ENCODE measurements around the gene ZEB1.
"Not testable (repeated sequence)": the region's sequence is repeated elsewhere in the genome, so short reads cannot be mapped to it uniquely, and the experiment has no call there.

ZEB1 gene

GRCh38 chr10:31319602-31320549 is 860 bp downstream of the ZEB1 start:
- peak; percentile 44 for DNase-seq (ENCODE audit: low spot score)

- peak; percentile 43 for DNase-seq (ENCODE audit: low spot score)
Measured at GRCh38 chr10:31320550-31321211, 1.7 kb downstream of the ZEB1 start.

- DNase-seq (ENCODE audit: low spot score), result no peak
Measured at GRCh38 chr10:31321396-31321941, 2.5 kb downstream of the ZEB1 start.

- DNase-seq (ENCODE audit: low spot score), result no peak
Measured at GRCh38 chr10:31322647-31323046, 3.6 kb downstream of the ZEB1 start.

GRCh38 chr10:31340343-31340742 is 21.3 kb downstream of the ZEB1 start:
- no peak for DNase-seq (ENCODE audit: low spot score)

- no peak for DNase-seq (ENCODE audit: low spot score)
Measured at GRCh38 chr10:31341552-31341951, 22.5 kb downstream of the ZEB1 start.

GRCh38 chr10:31343009-31343408 is 24.0 kb downstream of the ZEB1 start:
- DNase-seq (ENCODE audit: low spot score), result no peak

- DNase-seq (ENCODE audit: low spot score), result no peak
Measured at GRCh38 chr10:31343551-31343950, 24.5 kb downstream of the ZEB1 start.

- DNase-seq (ENCODE audit: low spot score), result no peak
Measured at GRCh38 chr10:31345886-31346285, 26.9 kb downstream of the ZEB1 start.

- no peak for DNase-seq (ENCODE audit: low spot score)
Measured at GRCh38 chr10:31346953-31347352, 27.9 kb downstream of the ZEB1 start.

- no peak for DNase-seq (ENCODE audit: low spot score)
Measured at GRCh38 chr10:31347705-31348104, 28.7 kb downstream of the ZEB1 start.

GRCh38 chr10:31350891-31351290 is 31.9 kb downstream of the ZEB1 start:
- DNase-seq (ENCODE audit: low spot score), result no peak

GRCh38 chr10:31352436-31353226 is 33.6 kb downstream of the ZEB1 start:
- no peak for DNase-seq (ENCODE audit: low spot score)

GRCh38 chr10:31353574-31353973 is 34.6 kb downstream of the ZEB1 start:
- peak; percentile 19 for DNase-seq (ENCODE audit: low spot score)

- DNase-seq (ENCODE audit: low spot score), result no peak
Measured at GRCh38 chr10:31358688-31359330, 39.8 kb downstream of the ZEB1 start.

- no peak for DNase-seq (ENCODE audit: low spot score)
Measured at GRCh38 chr10:31359979-31360378, 41.0 kb downstream of the ZEB1 start.

- DNase-seq (ENCODE audit: low spot score), result not testable (repeated sequence)
Measured at GRCh38 chr10:31361475-31361874, 42.5 kb downstream of the ZEB1 start.

- no peak for DNase-seq (ENCODE audit: low spot score)
Measured at GRCh38 chr10:31362023-31362641, 43.1 kb downstream of the ZEB1 start.

- not testable (repeated sequence) for DNase-seq (ENCODE audit: low spot score)
Measured at GRCh38 chr10:31363696-31364095, 44.7 kb downstream of the ZEB1 start.

- DNase-seq (ENCODE audit: low spot score), result not testable (repeated sequence)
Measured at GRCh38 chr10:31364238-31364637, 45.2 kb downstream of the ZEB1 start.

GRCh38 chr10:31366703-31367102 is 47.7 kb downstream of the ZEB1 start:
- DNase-seq (ENCODE audit: low spot score), result no peak
